Myocyte (in vitro differentiated cells): ENCODE data around the gene ARMH3. TPM values are rescaled to one million over a fixed set of nuclear protein-coding genes. Genes with fewer than 3 reads are reported as not detected.
A peak's percentile ranks its signal among the peaks of the same experiment; 100 is the strongest.

ENCODE experiments used
- DNase-seq: peaks from one replicate; pipeline ENCODE4 v3.0.0-alpha.2; 2012; ENCODE audit warnings: low read depth
- total RNA-seq: library from RNA; depleted of rRNA; stranded (reverse); fragments of >200 nt; gene quantifications from 2 replicates; pipeline ENCODE4 v1.2.3, GENCODE V29; 2014

ARMH3 gene
- total RNA-seq, 1 donor from 2014 or later = 7.4 TPM

DNA sequence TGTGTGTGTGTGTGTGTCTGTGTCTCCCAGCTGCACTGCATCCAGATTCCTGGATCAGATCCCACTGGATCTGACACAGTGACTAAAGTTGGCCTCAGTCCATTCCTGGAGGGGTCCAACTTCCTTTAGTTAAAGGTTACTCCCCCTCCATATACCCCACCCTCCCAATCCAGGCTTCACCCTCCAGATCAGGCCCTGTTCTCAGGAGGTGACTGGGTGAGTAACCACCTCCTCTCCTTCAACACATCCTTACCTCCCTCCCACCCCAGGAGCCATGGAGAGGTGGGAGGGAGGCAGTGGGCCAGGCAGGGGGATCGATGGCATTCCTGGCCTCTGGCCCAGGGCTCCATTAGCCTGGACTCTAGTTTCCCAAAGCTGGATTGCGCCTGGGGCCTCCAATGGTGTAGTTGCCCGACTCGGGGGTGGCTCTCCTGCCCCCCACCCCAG is 223.6 kb downstream of the ARMH3 start:
- no peak for DNase-seq

DNA sequence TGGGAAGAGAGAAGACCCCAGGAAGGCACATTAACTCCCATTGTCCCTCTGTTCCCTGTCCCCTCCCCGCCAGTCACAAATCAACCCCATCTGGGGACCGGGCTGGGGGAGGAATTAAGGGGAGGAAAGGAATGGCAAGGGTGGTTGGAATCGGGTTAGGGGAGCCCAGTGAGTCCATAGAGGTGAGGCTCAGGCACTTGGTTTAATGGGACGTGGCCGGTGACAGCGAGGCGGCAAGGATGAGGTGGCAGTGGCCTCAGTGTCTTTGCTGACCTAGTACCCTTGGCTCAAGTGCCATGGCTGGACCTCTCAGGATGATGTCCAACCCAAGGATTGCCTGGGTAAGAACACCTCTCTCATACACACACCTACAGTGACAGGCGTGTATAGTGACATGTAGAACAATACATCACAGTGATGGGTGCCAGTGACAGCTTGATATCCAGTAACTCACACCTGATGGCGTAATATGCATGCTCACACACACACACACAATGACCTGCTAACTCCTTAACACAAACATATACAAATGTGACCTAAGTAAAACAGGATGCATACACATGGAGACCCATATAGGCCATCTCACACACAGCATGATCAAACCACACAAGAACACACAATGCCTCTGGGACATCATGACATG is 224.7 kb downstream of the ARMH3 start:
- no peak for DNase-seq

DNA sequence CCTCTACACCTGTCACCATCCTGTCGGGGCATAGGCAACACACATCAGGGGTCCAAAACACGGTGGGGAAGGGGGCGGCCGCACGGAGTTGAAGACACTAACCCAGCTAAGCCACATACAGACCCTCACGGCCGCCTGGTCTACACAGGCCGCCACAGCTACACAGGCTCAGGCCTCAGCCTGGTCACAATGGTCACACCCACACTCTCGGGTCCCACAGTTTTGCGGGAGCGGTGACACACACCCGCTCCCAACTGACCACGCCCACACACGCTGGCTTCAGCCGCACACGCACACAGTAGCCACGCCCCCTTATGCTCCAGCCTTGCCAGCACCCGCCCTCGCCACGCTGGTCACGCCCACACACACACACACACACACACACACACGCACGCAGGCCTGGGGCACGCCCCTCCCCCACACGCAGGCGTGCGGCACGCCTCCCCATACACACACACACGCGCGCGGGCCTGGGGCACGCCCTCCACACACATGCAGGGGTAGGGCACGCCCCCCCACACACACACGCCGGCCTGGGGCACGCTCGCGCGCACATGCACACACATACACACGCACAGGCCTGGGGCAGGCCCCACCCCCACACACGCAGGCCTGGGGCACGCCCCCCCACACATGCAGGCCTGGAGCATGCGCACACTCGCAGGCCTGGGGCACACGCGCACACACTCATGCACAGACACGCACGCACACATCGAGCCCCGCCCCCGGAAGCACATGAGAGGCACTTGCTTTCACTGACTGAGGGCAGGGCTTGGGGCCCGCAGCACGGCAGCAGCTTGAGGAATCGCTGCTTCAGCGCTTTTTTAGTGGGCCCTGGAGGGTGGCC is 225.4 kb downstream of the ARMH3 start:
- DNase-seq = peak; percentile 88

DNA sequence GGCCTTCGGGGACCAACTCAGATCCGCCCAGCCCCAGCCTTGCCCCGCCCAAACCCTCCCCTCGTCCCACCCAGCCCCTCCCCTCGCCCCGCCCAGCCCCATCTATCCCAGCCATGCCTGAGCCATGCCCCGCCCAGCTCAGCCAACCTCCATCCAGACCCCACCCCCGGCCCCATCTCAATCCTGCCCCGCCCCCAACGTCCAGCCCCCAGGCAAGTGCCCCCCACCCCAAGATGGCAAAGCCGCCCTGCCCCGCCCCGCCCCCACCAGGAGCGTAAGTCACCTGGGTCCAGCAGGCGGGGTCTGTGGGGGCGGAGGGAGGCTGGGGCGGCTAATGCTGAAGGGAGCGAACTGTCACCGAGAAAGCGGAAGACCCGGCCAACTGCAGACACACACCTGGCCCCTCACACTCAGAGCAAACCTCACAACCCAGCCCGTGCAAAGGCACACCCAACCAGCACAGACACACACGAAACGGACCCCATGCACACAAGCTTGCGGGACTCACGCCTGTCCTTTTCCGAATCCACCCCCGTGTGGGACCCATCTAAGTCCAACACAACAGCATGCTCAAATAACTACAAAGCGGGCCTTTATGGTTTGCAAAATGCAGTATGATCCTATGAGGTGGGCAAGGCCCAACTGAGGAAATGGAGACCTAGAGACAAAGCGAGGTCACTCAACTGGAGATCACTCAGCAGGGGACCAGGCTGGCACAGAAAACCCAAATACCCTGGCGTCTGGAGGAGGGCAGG is 226.2 kb downstream of the ARMH3 start:
- no peak for DNase-seq

DNA sequence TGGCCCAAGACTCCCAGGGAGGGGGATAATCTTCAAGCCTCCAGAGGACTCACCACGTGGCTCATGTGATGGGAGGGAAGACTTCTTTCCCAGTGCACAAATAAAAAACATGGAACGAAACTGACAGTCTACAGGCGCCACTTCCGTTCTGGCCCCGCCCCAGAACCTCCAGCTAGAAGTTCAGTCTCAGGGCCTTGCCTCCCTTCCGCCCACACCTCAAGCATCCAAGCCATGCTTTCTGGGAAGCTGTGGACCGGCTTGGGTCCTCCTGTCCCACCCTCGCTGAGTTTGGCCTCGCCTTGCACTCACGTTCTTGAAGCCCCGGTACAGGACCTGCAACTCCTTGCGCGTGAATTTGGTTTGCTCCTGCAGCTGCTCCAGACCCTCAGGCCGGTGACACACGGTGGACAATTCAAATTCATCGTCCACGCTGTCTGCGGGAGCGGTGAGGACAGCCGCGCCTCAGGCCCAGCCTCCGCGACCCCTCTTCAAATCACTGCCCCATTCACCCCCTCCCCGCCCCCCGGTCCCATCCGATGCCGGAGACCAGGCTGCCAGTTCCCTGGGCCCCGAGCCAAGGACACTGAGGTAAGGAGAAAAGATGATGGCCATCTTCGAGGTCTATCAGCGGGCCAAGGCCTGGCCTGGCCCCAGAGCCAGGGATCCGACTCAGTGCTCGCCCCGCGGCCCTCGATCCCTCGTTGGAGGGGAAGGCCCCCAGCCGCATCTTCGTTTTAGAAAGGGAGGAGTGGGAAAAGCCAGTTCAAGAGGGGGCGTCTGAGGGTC is 227.0 kb downstream of the ARMH3 start:
- no peak for DNase-seq

DNA sequence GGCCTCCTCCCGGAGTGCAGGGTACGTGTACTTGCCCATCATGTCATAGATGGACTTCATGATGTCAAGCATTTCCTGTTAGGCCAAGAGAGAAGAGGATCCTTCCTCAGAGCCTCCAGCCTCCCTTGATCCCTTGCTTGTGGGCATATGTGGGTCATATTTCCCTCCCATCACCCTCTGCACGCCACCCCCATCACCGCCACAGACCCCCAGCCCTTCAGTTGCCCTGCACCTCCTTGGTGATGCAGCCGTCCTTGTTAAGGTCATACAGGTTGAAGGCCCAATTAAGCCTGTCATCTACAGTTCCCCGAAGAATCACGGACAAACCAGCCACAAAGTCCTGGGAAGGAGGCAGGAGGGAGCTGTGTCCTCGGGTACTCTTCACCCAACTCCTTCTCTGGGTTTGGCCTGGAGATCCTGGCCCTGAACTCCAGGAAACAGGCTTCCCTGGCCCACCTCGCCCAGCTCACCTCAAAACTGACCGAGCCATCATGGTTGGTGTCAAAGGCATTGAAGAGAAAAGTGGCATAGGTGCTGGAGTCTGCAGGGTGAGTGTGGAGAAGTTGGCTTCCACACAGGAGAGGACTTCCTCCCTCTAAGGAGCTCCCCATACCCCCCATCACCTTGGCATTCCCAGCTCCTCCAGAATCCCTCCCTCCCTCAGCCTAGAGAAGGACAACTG is 227.9 kb downstream of the ARMH3 start:
- DNase-seq = no peak

DNA sequence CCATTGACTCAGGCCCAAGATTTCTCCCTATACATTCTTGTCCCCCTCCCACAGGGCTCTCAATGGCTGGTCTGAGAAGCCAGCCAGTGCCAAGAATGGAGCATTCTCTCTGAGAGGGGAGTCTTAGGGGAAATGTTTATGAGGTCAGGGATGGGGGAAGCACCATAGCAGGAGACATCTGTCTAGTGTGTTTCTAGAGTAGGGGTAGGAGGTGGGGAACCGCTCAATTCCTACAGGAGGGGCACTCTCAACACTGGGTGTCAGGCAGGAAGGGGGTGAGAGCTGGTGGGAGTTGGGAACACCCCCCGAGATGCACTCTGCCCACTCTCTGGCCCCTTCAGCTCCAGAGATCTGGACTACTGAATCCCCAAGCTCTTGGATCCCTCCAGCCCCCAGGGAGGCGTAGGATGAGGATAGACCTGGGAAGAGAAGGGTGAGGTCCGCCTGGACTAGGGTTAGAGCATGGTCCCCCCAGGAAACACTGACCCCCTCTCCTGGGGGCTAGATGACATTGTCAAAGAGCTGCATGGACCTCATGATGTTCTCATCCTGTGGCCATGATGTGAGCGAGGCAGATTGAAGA is 229.0 kb downstream of the ARMH3 start:
- DNase-seq = no peak

DNA sequence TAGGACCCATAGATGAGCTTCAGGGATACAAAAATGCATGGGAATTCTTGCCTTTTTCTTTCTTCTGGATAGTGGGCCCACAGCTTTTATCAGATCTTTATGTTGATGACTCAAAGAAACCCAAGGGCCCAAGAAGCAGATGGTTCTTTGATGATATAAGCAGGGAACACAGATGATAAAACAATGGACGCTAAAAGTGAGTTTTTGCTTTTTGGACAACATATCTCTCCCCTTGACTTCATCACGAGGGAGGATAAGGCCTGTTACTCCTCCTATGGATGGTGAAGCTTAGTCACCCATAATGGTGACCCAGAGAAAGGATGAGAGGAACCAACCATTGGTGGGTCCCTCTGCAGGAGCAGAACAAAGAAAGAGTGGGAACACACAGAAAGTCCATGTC is 231.2 kb downstream of the ARMH3 start:
- no peak for DNase-seq

DNA sequence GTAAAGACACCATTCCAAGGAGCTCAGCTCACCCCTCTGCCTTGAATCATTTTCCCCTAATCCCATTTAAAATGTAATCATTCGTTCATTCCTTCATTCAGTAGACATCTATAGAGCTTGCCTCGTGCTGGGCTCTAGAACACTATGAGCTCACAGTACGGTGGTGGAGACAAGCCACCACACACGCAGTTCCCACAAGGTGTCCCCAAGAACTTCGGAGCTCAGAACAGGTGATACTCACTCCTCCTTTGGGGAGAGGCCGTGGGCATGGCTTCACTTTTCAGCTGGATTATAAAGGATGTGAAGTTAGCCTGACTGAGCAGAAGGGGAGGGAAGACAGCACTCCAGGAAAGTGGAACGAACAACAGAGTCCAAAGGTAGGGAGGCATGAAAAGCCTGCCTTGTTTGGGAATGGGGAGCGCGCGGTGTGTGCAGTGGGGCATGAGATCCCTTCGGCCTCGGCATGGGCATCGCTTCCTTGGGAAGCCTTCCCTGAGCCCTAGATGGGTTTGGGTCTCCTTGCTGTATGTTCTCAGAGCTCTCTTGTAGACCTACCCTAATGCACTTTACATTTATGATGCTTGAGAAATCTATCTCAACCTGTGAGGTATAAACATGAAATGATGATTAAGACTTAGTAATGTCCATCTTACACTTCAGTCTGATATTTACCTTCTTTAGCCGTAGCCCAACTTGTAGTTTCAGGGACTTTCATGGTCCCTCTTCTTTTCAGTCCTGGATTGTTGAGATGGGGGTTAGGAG is 236.9 kb downstream of the ARMH3 start:
- no peak for DNase-seq

DNA sequence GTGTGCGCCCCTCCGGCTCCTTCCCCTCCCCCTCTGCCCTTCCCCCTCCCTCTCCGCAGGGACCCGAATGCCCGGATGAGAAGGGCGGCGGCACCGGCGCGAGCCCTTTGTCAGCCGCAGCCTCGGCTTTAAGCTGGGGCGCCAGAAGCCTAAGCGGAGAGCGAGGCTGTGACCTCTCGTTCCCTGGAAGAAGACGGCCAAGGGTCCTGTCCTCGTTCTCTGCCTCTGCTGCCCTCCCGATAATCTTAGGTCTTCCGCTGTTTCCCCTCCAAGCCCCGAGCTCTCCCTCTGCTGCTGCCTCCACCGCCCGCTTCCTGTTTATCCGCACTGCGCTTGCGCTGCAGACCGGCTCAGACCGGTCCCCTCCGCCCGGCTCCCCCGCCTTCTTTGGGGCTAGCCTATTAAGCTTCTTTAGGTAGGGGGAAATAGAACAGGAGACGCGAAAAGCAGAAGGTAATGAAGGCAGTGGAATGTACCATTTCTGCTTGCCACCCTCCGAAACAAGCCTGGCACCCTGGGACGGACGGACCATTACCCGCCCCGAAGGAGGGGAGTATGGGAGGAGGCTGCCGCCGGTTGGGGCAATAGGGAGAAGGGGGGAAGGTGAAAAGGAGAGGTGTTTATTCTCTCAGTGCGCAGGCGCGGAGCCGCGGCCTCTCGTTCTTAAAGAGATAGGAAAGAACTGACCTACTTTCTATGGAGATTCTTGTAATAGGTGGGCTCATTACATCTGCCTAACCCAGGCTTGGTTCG is 237.7 kb downstream of the ARMH3 start, which contains the start of gene OGA:
Gene OGA (minus strand): TSS at position 326 of the 753 bp plus-strand sequence. CDS start 422 bp downstream, outside the sequence.
- peak; percentile 100 for DNase-seq

DNA sequence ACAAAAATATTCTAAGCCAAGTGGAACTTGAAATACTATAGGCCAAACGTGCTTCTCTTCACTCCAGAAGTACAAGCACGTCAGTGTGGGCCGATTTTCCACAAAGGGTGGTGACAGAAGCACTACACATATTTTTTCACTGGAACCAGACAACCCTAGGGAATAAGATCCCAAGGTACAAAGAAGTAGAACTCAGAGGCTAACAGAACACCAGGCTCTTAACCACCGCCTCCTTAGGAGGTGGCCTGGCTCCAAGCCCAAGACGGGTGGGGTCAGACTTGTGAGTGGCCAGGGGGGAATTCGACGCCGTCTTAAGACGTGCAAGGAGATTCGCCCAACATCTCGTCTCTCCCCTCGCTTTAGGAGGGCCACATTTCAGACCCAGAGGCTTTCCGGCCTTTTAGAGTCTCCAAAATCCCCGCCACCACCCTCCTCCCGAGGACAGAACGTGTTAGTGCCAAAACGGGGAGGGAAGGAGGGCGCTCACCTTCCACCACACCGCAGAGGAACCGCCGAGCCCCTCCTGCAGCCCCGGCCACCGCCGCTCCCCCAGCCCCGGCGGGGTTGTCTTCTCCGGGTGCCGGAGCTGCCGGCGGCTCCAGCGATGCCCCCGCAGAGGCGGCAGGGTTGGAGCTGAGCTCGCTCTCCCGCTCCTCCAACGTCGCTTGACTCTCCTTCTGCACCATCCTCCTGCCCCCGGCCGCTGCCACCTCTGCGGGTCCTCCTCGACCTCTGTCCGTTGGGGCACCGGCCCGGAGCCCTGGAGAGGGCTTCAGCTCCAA is 238.4 kb downstream of the ARMH3 start:
- DNase-seq = peak; percentile 83

DNA sequence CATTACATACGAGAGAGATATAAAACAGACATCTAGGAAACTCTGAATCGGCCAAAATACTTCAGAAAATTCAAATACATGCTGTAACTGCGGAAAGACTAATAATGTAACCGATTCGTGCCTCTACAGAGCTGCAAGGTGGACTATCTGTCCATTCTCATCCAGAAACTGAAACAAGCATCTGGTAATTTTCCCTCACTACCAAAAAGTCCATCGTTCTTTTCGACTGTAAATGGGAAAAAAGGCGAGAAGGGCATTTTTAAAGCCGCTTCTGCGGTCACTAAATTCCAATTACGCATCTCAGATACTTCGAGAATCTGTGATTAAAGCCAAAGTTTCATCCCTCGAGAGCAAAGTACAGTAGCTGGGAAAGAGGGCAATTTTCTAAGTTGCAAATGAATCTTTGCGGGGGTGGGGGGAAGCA is 239.0 kb downstream of the ARMH3 start:
- no peak for DNase-seq

DNA sequence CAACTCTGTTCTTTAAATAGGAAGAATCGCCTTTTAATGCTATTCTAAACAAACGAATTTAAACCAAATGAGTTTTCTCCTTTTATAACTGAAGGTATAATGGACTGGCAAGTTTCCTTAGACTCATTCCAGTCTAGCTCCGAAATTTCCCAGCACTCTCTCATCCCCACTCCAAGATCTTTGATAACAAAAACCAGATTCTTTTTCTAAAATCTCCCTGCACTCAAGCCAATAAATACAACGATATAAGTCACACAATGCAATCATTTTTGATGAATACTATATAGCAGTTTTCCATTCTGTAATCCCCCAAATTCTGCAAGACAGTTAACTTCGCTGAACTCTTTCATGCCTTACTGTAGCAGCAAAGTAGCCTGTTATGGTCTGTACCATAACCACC is 239.6 kb downstream of the ARMH3 start:
- no peak for DNase-seq

DNA sequence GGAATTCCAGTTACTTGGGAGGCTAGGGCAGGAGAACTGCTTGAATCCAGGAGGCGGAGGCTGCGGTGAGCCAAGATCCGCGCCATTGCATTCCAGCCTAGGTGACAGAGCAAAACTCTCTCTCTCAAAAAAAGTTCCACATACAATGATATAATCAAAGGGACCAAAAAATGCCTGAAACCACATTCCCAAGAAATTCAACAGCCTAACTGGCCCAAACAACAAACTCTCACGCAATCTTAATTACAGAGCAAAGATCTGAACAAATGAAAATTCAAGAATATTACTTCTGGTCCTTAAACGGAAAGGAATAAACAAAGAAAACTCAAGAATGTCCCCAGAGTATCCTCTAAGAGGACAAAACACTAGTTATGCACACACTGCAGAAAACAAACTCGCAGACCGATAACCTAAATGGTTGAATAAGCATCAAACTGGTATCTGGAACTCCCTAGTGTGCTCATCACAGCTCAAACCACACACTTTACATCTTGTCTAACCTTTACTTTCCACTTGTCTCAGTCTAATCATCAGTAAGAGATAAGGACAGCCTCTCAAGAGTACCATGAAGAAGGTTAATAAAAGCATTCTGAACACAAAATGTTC is 241.4 kb downstream of the ARMH3 start:
- DNase-seq = no peak

DNA sequence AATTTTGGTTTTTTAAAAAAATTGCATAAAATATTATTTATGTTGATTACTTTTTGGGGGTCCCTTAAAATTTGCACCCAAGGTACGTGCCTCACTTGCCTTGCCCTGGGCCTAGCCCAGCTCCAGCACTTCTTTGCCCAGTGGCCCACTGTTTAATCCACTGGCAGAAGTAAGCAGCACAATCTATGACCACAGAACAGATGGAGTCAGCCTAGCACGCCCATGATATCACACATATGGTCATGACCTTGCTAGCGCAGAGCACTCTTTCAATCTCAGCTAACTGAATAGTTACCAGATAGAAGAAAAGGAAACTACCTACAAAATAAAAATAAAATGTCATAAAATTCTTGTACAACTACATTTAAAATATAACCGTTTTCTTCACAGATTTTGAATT is 243.4 kb downstream of the ARMH3 start:
- DNase-seq = peak; percentile 77

DNA sequence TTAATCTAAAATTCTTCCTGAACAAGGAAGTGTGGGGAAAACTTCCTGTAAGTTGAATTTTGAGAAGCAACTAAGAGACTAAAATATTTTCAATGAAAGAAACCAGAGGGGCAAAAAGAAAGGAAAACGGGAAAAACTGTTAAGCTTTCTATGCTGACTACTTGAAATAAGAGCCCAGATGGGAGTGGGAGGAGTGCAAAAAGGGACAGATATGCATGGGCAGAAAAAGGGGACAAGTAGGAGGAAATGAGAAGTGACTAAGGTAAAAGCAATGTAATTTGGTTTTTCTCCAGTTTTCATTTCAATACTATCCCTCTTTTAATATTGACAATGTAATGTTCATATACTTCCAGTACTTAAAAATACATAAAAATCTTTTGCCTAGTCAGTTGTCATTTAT is 248.8 kb downstream of the ARMH3 start:
- no peak for DNase-seq

DNA sequence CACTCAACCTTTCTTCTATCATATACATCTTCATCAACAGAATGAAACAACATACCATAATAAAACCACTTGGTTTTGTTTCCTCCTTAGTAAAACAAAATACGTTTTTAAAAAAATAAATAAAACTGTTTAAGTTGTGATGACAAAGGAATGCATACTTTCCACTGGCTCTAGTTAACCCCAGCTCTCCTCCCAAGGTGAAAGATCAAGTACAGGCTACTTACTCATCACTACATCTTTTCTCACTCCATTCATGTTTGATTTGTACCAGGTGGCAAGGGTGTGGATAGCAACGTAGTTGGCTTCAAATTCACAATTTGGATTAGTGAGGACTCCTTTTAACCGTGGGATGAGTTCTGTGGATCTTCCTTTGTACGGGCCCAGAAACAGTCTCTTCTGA is 252.5 kb downstream of the ARMH3 start:
- DNase-seq = no peak
